ENCODE measurements around the gene LRFN5. TPM values are rescaled to one million over a fixed set of nuclear protein-coding genes. Genes with fewer than 3 reads are reported as not detected.
"Not testable (repeated sequence)": the region's sequence is repeated elsewhere in the genome, so short reads cannot be mapped to it uniquely, and the experiment has no call there.

LRFN5 gene
- total RNA-seq, 8 experiments from 2014 or later: 0.25 to 24.1 (median 15.4) TPM

GRCh38 chr14:41750575-41750974 is 143.9 kb downstream of the LRFN5 start:
- WGBS, 10 experiments: 25 to 100% (median 89%) methylated on average over 1 to 4 of the region's 4 CpGs; no CpG with 5 or more reads in 1 of the 10 experiments
- in situ Hi-C loops (cut with MboI; ENCODE audit: low pct_unique_long_range_greater_than_20kb in 2 of 9, low sequenced_read_pairs in 9 of 9, unreplicated experiment in 9 of 9); H3K4me1 ChIP-seq (replicated peaks in 1 of 2); H3K4me3 ChIP-seq; H3K27ac ChIP-seq: not testable (repeated sequence)
- peak in 1 of 8 experiments; percentile 17 for ATAC-seq (replicated peaks in 6 of 8)

GRCh38 chr14:41758011-41758665 is 151.5 kb downstream of the LRFN5 start:
- WGBS, 10 experiments: 13 to 100% (median 84%) methylated on average over 1 of the region's 1 CpG
- no peak overlapping the region for H3K4me3 ChIP-seq
- no peaks in the 10 kb centered on the region for H3K4me1 ChIP-seq (replicated peaks in 1 of 2)
- ATAC-seq (replicated peaks in 6 of 8): no peak
- in situ Hi-C loops (cut with MboI; ENCODE audit: low pct_unique_long_range_greater_than_20kb in 2 of 9, low sequenced_read_pairs in 9 of 9, unreplicated experiment in 9 of 9): no loop called here
- H3K27ac ChIP-seq: no peak overlapping the region

DNA sequence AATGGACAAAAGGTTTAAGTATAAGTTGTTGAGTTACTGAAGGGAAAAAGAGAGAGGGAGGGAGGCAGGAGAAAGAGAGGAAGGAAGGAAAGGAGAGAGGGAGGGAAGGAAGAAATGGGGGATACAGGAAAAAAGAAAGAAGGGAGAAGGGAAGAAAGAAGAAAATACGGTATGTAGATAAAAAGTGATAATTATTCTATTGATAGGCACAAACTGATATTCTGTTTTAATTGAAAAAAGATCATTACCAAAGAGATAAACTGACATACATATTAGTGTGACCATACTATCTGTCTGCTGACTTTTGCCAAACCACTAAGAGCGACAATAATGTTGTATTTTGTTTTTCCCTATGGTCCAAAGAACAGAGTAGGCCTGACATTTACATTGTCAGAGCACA is 154.5 kb downstream of the LRFN5 start:
- Histone ChIP-seq H3K4me3 (no peak overlapping the region), H3K4me1 (replicated peaks in 1 of 2) (no peaks in the 10 kb centered on the region), H3K27ac (no peak overlapping the region)
- in situ Hi-C loops (cut with MboI; ENCODE audit: low pct_unique_long_range_greater_than_20kb in 2 of 9, low sequenced_read_pairs in 9 of 9, unreplicated experiment in 9 of 9): no loop called here
- ATAC-seq (replicated peaks in 6 of 8): no peak
- WGBS, 10 experiments: 47 to 100% (median 97%) methylated on average over 1 to 2 of the region's 2 CpGs; no CpG with 5 or more reads in 1 of the 10 experiments

- no peak overlapping the region for H3K27ac ChIP-seq
- no peaks in the 10 kb centered on the region for H3K4me1 ChIP-seq (replicated peaks in 1 of 2)
- 37 to 71% (median 52%) methylated on average over 1 to 5 of the region's 5 CpGs; no CpG with 5 or more reads in 2 of the 10 experiments for WGBS, 10 experiments
- in situ Hi-C loops (cut with MboI; ENCODE audit: low pct_unique_long_range_greater_than_20kb in 2 of 9, low sequenced_read_pairs in 9 of 9, unreplicated experiment in 9 of 9): no loop called here
- H3K4me3 ChIP-seq: no peak overlapping the region
- no peak for ATAC-seq (replicated peaks in 6 of 8)
Measured at GRCh38 chr14:41766772-41767171, 160.1 kb downstream of the LRFN5 start.

DNA sequence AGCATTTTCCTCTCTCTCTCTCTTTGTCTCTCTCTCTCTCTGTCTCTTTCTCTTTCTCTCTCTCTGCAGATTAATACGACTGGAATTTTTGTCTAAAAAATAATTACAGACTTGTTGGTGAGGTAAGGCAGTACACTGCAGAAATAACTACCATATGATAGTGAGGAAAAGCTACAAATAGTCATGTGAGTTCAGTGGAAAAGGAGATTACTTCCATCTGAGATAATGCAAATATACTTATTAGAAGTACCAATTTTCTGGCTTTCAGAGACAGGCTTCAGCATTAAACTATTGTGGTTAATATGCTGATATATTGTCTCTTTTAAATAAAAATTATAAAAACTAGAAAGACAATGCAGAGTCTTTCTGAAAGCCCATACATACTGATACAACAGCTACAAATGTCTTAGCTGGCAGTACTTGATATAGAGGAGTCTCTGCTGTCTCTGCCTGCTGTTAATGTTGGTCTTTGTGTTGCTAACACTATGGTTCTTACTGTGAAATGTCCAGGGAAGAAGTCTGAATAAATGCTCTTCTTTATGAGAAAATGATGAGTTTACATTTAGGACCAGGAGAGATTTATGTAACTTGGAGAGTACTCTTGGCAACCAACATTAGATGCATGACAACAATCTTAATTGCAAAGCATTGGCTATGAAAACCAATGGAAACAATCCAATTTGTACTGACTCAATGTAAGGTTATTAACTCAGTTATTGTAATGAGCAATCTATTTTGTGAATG is 167.0 kb downstream of the LRFN5 start:
- Histone ChIP-seq H3K27ac (no peak overlapping the region), H3K4me3 (no peak overlapping the region), H3K4me1 (replicated peaks in 1 of 2) (peaks cover 0 to 9% of the 10 kb centered on the region in 2 donors)
- WGBS, 10 experiments: 0 to 83% (median 35%) methylated on average over 1 of the region's 1 CpG; no CpG with 5 or more reads in 2 of the 10 experiments
- peak in 1 of 8 experiments; percentile 82 for ATAC-seq (replicated peaks in 6 of 8)
- in situ Hi-C loops (cut with MboI; ENCODE audit: low pct_unique_long_range_greater_than_20kb in 2 of 9, low sequenced_read_pairs in 9 of 9, unreplicated experiment in 9 of 9): no loop called here

DNA sequence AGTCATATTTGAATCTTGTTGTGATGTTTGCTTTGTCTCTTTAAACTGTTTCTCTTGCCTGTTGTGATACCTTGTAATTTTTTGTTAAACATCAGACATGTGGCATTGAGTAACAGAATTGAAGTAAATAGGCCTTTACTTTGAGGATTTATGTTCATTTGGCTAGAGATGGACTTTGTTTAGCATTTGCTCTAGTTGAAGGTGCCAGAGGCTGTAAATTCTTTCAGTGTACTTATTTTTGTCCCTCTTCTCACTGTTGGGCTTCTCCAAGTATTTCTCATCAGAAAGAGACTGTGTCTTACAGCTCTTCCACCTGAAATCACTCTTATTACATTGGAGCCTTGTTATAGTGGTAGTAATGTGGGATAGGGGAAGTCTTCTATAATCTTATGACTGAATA is 175.8 kb downstream of the LRFN5 start:
- no peak overlapping the region for H3K27ac ChIP-seq
- no peak for ATAC-seq (replicated peaks in 6 of 8)
- H3K4me1 ChIP-seq (replicated peaks in 1 of 2): no peaks in the 10 kb centered on the region
- H3K4me3 ChIP-seq: no peak overlapping the region
- in situ Hi-C loops (cut with MboI; ENCODE audit: low pct_unique_long_range_greater_than_20kb in 2 of 9, low sequenced_read_pairs in 9 of 9, unreplicated experiment in 9 of 9): no loop called here

DNA sequence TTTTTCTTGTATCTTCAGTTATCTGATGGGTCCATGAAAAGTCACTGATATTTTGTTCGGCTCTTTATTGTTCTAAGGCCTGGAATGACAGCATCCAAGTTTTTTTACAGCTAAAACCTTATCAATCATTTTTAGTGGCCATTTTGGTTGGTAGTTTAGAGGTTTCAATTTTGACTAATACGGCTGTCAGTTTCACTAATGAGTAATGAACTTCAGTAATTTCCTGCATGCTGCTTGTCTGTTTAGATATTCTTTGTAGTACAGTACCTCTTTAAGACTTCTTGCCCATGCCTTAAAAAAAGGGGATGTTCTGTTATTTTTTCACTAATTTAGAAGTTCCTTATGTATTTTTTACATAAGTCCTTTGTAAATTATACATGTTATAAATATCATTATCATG is 176.7 kb downstream of the LRFN5 start:
- H3K4me1 ChIP-seq (replicated peaks in 1 of 2): no peaks in the 10 kb centered on the region
- H3K27ac ChIP-seq: no peak overlapping the region
- in situ Hi-C loops (cut with MboI; ENCODE audit: low pct_unique_long_range_greater_than_20kb in 2 of 9, low sequenced_read_pairs in 9 of 9, unreplicated experiment in 9 of 9): no loop called here
- 65 to 100% (median 100%) methylated on average over 1 to 2 of the region's 2 CpGs; no CpG with 5 or more reads in 3 of the 10 experiments for WGBS, 10 experiments
- no peak overlapping the region for H3K4me3 ChIP-seq
- ATAC-seq (replicated peaks in 6 of 8): no peak

DNA sequence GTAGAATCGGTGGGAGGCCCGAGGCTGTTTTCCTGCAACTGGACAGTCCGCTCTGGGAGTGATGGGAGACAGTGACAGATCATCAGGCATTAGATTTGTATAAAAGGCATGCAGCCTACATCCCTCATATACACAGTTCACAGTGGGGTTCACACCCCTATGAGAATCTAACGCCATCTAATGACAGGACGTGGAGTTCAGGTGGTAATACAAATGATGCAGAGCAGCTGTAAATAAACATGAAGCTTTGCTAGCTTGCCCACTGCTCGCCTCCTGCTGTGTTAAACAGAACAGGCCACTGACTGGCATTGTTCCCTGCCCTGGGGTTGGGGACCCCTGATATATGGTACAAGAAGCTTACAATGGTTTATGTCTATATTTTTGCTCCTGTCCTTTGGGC is 179.0 kb downstream of the LRFN5 start:
- Histone ChIP-seq H3K27ac (no peak overlapping the region), H3K4me3 (no peak overlapping the region), H3K4me1 (replicated peaks in 1 of 2) (no peaks in the 10 kb centered on the region)
- 60 to 100% (median 78%) methylated on average over 1 to 5 of the region's 6 CpGs; no CpG with 5 or more reads in 1 of the 10 experiments for WGBS, 10 experiments
- peak in 2 of 8 experiments; percentile 54 to 62 for ATAC-seq (replicated peaks in 6 of 8)
- in situ Hi-C loops (cut with MboI; ENCODE audit: low pct_unique_long_range_greater_than_20kb in 2 of 9, low sequenced_read_pairs in 9 of 9, unreplicated experiment in 9 of 9): no loop called here

DNA sequence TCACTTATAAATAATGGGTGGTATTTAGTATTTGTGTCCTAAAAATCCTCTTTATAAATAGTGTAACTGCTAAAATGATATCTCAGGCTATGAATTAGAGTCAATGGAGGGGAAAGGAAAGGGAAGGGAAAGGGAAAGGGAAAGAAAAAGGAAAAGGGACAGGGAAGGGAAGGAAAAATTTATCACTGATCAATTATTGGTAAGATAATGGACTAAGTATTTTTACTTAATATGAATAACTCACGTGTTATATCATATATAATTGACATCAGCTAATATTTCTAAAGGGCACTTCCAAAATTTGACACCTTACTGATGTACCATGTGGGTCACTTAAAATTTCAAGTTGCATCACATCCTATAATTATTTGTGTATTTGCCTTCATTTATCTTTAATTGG is 193.1 kb downstream of the LRFN5 start:
- no peak for ATAC-seq (replicated peaks in 6 of 8)
- Histone ChIP-seq H3K4me1 (replicated peaks in 1 of 2) (no peaks in the 10 kb centered on the region), H3K4me3 (no peak overlapping the region), H3K27ac (no peak overlapping the region)
- in situ Hi-C loops (cut with MboI; ENCODE audit: low pct_unique_long_range_greater_than_20kb in 2 of 9, low sequenced_read_pairs in 9 of 9, unreplicated experiment in 9 of 9): no loop called here
- WGBS, 10 experiments: 0 to 87% (median 60%) methylated on average over 1 of the region's 1 CpG; no CpG with 5 or more reads in 1 of the 10 experiments

DNA sequence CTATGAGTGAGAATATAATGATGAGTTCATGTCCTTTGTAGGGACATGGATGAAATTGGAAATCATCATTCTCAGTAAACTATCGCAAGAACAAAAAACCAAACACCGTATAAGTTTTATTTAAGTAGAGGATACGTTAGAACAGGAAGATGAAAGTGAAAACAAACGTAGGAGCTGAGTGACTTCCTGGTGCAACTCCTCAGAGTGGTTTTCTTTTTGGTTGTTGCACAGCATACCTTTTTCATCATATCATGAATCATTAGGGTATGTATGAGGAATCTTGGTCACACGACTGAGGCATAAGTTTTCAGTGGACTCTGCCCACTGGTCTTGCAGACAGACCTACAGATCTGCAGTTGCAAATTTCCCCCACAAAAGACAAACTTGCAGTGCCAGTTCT is 199.0 kb downstream of the LRFN5 start:
- WGBS, 10 experiments: 17 to 100% (median 87%) methylated on average over 1 to 5 of the region's 5 CpGs; no CpG with 5 or more reads in 2 of the 10 experiments
- Histone ChIP-seq H3K4me1 (replicated peaks in 1 of 2) (no peaks in the 10 kb centered on the region), H3K4me3 (no peak overlapping the region), H3K27ac (no peak overlapping the region)
- in situ Hi-C loops (cut with MboI; ENCODE audit: low pct_unique_long_range_greater_than_20kb in 2 of 9, low sequenced_read_pairs in 9 of 9, unreplicated experiment in 9 of 9): no loop called here
- no peak for ATAC-seq (replicated peaks in 6 of 8)

GRCh38 chr14:41806366-41806975 is 199.8 kb downstream of the LRFN5 start:
- whole genome bisulfite sequencing, 10 experiments: 0 to 100% (median 81%) methylated on average over 1 to 5 of the region's 5 CpGs
- no peaks in the 10 kb centered on the region for H3K4me1 ChIP-seq (replicated peaks in 1 of 2)
- no peak overlapping the region for H3K27ac ChIP-seq
- no peak overlapping the region for H3K4me3 ChIP-seq
- in situ Hi-C loops (cut with MboI; ENCODE audit: low pct_unique_long_range_greater_than_20kb in 2 of 9, low sequenced_read_pairs in 9 of 9, unreplicated experiment in 9 of 9): no loop called here
- no peak for ATAC-seq (replicated peaks in 6 of 8)

DNA sequence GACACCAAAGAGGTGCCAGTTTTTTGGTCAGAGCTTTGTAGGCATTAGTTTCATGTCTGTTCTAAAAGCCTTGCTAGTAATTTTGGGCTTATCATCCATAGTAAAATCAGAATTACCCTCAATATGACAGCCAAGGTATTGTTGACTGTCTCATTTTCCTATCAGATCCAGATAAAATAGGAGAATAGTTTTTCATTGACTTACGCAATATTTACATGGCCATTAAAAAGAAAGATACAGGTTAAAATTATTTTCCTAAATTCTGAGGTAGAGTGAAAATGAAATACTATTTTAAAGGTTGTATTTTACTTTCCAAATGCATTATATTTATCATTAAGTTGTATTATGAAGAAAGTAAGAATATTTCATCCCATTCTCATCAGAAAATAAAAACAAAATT is 203.7 kb downstream of the LRFN5 start:
- H3K4me1 ChIP-seq (replicated peaks in 1 of 2): no peaks in the 10 kb centered on the region
- WGBS, 10 experiments: 80 to 100% (median 96%) methylated on average over 1 of the region's 1 CpG; no CpG with 5 or more reads in 2 of the 10 experiments
- in situ Hi-C loops (cut with MboI; ENCODE audit: low pct_unique_long_range_greater_than_20kb in 2 of 9, low sequenced_read_pairs in 9 of 9, unreplicated experiment in 9 of 9): no loop called here
- H3K4me3 ChIP-seq: no peak overlapping the region
- no peak for ATAC-seq (replicated peaks in 6 of 8)
- H3K27ac ChIP-seq: no peak overlapping the region

- WGBS, 10 experiments: 44 to 100% (median 93%) methylated on average over 1 of the region's 1 CpG; no CpG with 5 or more reads in 2 of the 10 experiments
- Histone ChIP-seq H3K4me1 (replicated peaks in 1 of 2) (no peaks in the 10 kb centered on the region), H3K27ac (no peak overlapping the region), H3K4me3 (no peak overlapping the region)
- ATAC-seq (replicated peaks in 6 of 8): no peak
- in situ Hi-C loops (cut with MboI; ENCODE audit: low pct_unique_long_range_greater_than_20kb in 2 of 9, low sequenced_read_pairs in 9 of 9, unreplicated experiment in 9 of 9): no loop called here
Measured at GRCh38 chr14:41817626-41818025, 210.9 kb downstream of the LRFN5 start.

All from motor neuron (in vitro differentiated cells).